ENCODE data around the gene IMMT. TPM values are rescaled to one million over a fixed set of nuclear protein-coding genes. Genes with fewer than 3 reads are reported as not detected.

Gene IMMT
- total and polyA plus RNA-seq, 2 experiments from 2014 or later, result 71.0 to 96.7 TPM

DNA sequence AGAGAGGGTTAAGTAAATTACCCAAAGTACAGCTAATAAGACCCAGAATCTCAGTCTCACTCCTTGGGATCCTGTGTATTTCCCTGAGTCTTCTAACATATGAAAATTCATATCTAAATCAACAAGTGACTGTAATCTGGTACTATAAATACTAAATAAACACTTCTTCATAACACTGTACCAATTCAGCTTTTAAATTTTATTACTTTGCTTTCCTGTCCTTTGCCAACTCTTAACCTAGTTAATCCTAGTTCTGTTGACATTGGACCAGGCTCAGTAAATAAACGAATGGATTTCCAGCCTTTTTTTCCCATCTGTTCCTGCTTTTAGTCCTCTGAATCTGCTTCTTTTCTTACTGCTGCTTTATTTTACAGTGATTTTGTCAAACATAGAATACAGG lies 17.8 kb upstream of the IMMT start (continued):
- TF ChIP-seq, protein P1, sequence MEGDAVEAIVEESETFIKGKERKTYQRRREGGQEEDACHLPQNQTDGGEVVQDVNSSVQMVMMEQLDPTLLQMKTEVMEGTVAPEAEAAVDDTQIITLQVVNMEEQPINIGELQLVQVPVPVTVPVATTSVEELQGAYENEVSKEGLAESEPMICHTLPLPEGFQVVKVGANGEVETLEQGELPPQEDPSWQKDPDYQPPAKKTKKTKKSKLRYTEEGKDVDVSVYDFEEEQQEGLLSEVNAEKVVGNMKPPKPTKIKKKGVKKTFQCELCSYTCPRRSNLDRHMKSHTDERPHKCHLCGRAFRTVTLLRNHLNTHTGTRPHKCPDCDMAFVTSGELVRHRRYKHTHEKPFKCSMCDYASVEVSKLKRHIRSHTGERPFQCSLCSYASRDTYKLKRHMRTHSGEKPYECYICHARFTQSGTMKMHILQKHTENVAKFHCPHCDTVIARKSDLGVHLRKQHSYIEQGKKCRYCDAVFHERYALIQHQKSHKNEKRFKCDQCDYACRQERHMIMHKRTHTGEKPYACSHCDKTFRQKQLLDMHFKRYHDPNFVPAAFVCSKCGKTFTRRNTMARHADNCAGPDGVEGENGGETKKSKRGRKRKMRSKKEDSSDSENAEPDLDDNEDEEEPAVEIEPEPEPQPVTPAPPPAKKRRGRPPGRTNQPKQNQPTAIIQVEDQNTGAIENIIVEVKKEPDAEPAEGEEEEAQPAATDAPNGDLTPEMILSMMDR (conservative IDR thresholded peaks at IDR 0.05; ENCODE audit: low read depth in 2 of 2), result no peak
- TF ChIP-seq STAT1 (IDR thresholded peaks at IDR 0.05; ENCODE audit: unreplicated experiment) (no peak), NANOG (IDR thresholded peaks at IDR 0.05; ENCODE audit: borderline replicate concordance) (no peak), POLR2AphosphoS5 (IDR thresholded peaks at IDR 0.05; ENCODE audit: low read depth) (no peak), ZNF114 (CRISPR knock-in tag; IDR thresholded peaks at IDR 0.05) (no peak), JUNB (IDR thresholded peaks at IDR 0.05; ENCODE audit: unreplicated experiment) (no peak), ZNF331 (CRISPR knock-in tag; IDR thresholded peaks at IDR 0.05; ENCODE audit: low read depth) (no peak)
- TF ChIP-seq, protein P2, sequence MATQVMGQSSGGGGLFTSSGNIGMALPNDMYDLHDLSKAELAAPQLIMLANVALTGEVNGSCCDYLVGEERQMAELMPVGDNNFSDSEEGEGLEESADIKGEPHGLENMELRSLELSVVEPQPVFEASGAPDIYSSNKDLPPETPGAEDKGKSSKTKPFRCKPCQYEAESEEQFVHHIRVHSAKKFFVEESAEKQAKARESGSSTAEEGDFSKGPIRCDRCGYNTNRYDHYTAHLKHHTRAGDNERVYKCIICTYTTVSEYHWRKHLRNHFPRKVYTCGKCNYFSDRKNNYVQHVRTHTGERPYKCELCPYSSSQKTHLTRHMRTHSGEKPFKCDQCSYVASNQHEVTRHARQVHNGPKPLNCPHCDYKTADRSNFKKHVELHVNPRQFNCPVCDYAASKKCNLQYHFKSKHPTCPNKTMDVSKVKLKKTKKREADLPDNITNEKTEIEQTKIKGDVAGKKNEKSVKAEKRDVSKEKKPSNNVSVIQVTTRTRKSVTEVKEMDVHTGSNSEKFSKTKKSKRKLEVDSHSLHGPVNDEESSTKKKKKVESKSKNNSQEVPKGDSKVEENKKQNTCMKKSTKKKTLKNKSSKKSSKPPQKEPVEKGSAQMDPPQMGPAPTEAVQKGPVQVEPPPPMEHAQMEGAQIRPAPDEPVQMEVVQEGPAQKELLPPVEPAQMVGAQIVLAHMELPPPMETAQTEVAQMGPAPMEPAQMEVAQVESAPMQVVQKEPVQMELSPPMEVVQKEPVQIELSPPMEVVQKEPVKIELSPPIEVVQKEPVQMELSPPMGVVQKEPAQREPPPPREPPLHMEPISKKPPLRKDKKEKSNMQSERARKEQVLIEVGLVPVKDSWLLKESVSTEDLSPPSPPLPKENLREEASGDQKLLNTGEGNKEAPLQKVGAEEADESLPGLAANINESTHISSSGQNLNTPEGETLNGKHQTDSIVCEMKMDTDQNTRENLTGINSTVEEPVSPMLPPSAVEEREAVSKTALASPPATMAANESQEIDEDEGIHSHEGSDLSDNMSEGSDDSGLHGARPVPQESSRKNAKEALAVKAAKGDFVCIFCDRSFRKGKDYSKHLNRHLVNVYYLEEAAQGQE (IDR thresholded peaks at IDR 0.05; ENCODE audit: unreplicated experiment), result no peak
- TF ChIP-seq, protein P3, sequence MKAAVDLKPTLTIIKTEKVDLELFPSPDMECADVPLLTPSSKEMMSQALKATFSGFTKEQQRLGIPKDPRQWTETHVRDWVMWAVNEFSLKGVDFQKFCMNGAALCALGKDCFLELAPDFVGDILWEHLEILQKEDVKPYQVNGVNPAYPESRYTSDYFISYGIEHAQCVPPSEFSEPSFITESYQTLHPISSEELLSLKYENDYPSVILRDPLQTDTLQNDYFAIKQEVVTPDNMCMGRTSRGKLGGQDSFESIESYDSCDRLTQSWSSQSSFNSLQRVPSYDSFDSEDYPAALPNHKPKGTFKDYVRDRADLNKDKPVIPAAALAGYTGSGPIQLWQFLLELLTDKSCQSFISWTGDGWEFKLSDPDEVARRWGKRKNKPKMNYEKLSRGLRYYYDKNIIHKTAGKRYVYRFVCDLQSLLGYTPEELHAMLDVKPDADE (IDR thresholded peaks at IDR 0.05), result no peak

DNA sequence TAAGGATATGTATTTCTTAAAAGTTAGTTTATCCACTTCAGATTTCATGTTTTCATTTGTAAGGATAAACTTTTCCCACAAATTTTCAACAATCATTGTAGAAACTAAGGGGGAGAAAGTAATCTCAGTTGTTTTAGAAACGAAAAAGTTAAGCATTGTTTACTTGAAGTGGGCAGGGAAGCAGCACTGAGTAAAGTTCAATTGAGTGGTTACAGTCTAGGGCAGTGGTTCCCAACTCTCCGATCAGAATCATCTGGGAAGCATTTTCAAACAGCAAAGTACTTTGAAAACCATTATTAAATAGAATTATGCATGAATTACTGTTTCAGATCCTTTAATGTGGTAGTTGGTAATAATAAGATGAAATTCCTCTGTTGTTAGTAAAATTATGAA lies 16.5 kb upstream of the IMMT start:
- H4K20me1 ChIP-seq (replicated peaks; ENCODE audit: insufficient read depth), result no peaks in the 10 kb centered on the region

More for the DNA sequence above, 16.5 kb upstream of the IMMT start:
- no peak for TF ChIP-seq EZH2phosphoT487 (IDR thresholded peaks at IDR 0.05; ENCODE audit: unreplicated experiment)
- TF ChIP-seq, protein P3 (IDR thresholded peaks at IDR 0.05), result no peak
- no peak for TF ChIP-seq JUNB (IDR thresholded peaks at IDR 0.05; ENCODE audit: unreplicated experiment)
- TF ChIP-seq NANOG (IDR thresholded peaks at IDR 0.05; ENCODE audit: borderline replicate concordance), result no peak
- no peak for TF ChIP-seq CREB1 (CRISPR knock-in tag; IDR thresholded peaks at IDR 0.05; ENCODE audit: low read depth)
- no peak for TF ChIP-seq ZNF114 (CRISPR knock-in tag; IDR thresholded peaks at IDR 0.05)
- Histone ChIP-seq H3K36me3 (ENCODE audit: insufficient read depth) (peaks cover 21% of the 10 kb centered on the region), H3K9me2 (ENCODE audit: insufficient read depth) (no peaks in the 10 kb centered on the region), H3K4me2 (no peak overlapping the region), H3F3A (replicated peaks; ENCODE audit: low read depth) (0 out of 2 replicates have a peak, but pooled peaks cover 2% of the 10 kb centered on the region), H3K27ac (ENCODE audit: low read depth) (no peak overlapping the region), H3K4me3 (no peak overlapping the region), H3K4me1 (ENCODE audit: insufficient read depth) (no peaks in the 10 kb centered on the region), H2AFZ (no peak overlapping the region), H3K79me2 (replicated peaks; ENCODE audit: insufficient read depth) (no peaks in the 10 kb centered on the region), H3K27me3 (ENCODE audit: insufficient read depth) (no peaks in the 10 kb centered on the region)
- peaks cover 4% of the 10 kb centered on the region; the same call in 1 of the 3 replicates for H3K4me1 Mint-ChIP-seq
- no peaks in the 10 kb centered on the region for H3K9me3 Mint-ChIP-seq
- no peak overlapping the region for H3K27ac Mint-ChIP-seq
- ATAC-seq, result no peak
- no peak overlapping the region for H3K4me3 Mint-ChIP-seq
- no peak for DNase-seq (ENCODE audit: low spot score)
- peaks cover 55% of the 10 kb centered on the region for H3K36me3 Mint-ChIP-seq (ENCODE audit: low read depth)
- H3K27me3 Mint-ChIP-seq (ENCODE audit: insufficient read depth, low read depth, poor library complexity), result no peaks in the 10 kb centered on the region
